ENCODE measurements around the gene SOHLH1.
"Not testable (repeated sequence)": the region's sequence is repeated elsewhere in the genome, so short reads cannot be mapped to it uniquely, and the experiment has no call there.

SOHLH1 gene

GRCh38 chr9:135676891-135677290 lies 22.4 kb downstream of the SOHLH1 start:
- no peak overlapping the region for H3K4me3 ChIP-seq (ENCODE audit: control insufficient read depth, low read depth, low read length)
- no peak for TF ChIP-seq CTCF (conservative IDR thresholded peaks at IDR 0.05; ENCODE audit: control insufficient read depth, insufficient read depth, low read depth, low read length)
- DNase-seq (ENCODE audit: low read depth): no peak

GRCh38 chr9:135674977-135675376 lies 24.3 kb downstream of the SOHLH1 start:
- no peak overlapping the region for H3K4me3 ChIP-seq (ENCODE audit: control insufficient read depth, low read depth, low read length)
- DNase-seq (ENCODE audit: low read depth): no peak
- TF ChIP-seq CTCF (conservative IDR thresholded peaks at IDR 0.05; ENCODE audit: control insufficient read depth, insufficient read depth, low read depth, low read length): no peak

GRCh38 chr9:135673941-135674340 lies 25.3 kb downstream of the SOHLH1 start:
- H3K4me3 ChIP-seq (ENCODE audit: control insufficient read depth, low read depth, low read length): no peak overlapping the region
- no peak for TF ChIP-seq CTCF (conservative IDR thresholded peaks at IDR 0.05; ENCODE audit: control insufficient read depth, insufficient read depth, low read depth, low read length)
- DNase-seq (ENCODE audit: low read depth): no peak

- not testable (repeated sequence) for DNase-seq (ENCODE audit: low read depth); H3K4me3 ChIP-seq (ENCODE audit: control insufficient read depth, low read depth, low read length)
Measured at GRCh38 chr9:135672786-135673185, 26.5 kb downstream of the SOHLH1 start.

GRCh38 chr9:135671591-135672041 lies 27.7 kb downstream of the SOHLH1 start:
- TF ChIP-seq CTCF (conservative IDR thresholded peaks at IDR 0.05; ENCODE audit: control insufficient read depth, insufficient read depth, low read depth, low read length): no peak
- DNase-seq (ENCODE audit: low read depth): no peak
- no peak overlapping the region for H3K4me3 ChIP-seq (ENCODE audit: control insufficient read depth, low read depth, low read length)

GRCh38 chr9:135670721-135671590 lies 28.3 kb downstream of the SOHLH1 start:
- no peak overlapping the region for H3K4me3 ChIP-seq (ENCODE audit: control insufficient read depth, low read depth, low read length)
- no peak for TF ChIP-seq CTCF (conservative IDR thresholded peaks at IDR 0.05; ENCODE audit: control insufficient read depth, insufficient read depth, low read depth, low read length)
- DNase-seq (ENCODE audit: low read depth): no peak

GRCh38 chr9:135669616-135670285 lies 29.5 kb downstream of the SOHLH1 start:
- no peak for DNase-seq (ENCODE audit: low read depth)
- no peak overlapping the region for H3K4me3 ChIP-seq (ENCODE audit: control insufficient read depth, low read depth, low read length)
- TF ChIP-seq CTCF (conservative IDR thresholded peaks at IDR 0.05; ENCODE audit: control insufficient read depth, insufficient read depth, low read depth, low read length): no peak

- H3K4me3 ChIP-seq (ENCODE audit: control insufficient read depth, low read depth, low read length); DNase-seq (ENCODE audit: low read depth): not testable (repeated sequence)
Measured at GRCh38 chr9:135669018-135669417, 30.3 kb downstream of the SOHLH1 start.

Data from fibroblast of mammary gland (primary cell).